ENCODE results near the gene IRF3. TPM values are rescaled to one million over a fixed set of nuclear protein-coding genes. Genes with fewer than 3 reads are reported as not detected.

IRF3 gene
- total RNA-seq, 4 donors from 2014 or later = 38.8 to 61.7 (median 56.7) TPM

DNA sequence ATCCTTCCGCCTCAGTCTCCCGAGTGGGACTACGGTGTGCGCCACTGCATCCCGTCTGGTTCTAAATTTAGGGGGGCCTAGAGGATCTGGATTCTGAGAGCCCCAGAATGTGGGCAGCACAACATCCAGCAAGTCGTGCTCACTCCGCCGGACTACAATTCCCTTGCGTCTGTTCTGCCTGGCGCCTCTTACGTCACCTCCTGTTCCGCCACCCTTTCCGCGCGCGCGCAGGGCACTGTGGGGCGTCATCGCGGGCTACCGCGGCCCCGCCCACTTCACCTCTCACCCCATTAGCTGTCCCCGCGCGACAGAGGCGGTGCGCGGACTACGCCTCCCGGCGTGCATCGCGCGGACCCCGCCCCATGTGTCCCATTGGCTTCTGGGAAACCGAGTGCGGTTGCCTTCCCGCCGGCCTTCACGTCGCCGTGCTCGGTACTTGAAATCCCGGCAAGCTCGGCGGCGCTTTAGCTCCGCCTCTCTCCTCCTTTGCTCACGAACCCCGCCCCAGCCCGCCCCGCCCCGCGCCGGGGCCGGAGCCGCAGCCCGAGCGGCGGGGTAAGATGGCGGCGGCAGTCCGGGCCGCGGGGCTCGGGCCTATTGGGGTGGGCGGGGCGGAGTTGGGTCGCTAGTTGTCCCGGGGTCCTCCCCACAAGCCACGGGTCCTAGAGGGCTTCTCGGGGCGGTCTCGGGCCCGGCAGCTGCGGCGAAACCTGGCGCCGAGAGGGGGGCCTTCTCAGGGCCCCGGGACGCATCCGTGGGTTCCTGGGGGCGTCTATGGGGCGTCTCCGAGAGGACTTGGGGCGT, 23.8 kb downstream of the IRF3 start, which contains the start of gene SCAF1:
Gene SCAF1, plus strand, starts transcription at position 522 of the 804 bp plus-strand sequence. CDS start 2,818 bp downstream, outside the sequence.
- TF ChIP-seq, protein P1, sequence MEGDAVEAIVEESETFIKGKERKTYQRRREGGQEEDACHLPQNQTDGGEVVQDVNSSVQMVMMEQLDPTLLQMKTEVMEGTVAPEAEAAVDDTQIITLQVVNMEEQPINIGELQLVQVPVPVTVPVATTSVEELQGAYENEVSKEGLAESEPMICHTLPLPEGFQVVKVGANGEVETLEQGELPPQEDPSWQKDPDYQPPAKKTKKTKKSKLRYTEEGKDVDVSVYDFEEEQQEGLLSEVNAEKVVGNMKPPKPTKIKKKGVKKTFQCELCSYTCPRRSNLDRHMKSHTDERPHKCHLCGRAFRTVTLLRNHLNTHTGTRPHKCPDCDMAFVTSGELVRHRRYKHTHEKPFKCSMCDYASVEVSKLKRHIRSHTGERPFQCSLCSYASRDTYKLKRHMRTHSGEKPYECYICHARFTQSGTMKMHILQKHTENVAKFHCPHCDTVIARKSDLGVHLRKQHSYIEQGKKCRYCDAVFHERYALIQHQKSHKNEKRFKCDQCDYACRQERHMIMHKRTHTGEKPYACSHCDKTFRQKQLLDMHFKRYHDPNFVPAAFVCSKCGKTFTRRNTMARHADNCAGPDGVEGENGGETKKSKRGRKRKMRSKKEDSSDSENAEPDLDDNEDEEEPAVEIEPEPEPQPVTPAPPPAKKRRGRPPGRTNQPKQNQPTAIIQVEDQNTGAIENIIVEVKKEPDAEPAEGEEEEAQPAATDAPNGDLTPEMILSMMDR (IDR thresholded peaks at IDR 0.05) = peak in 1 of 3 experiments; percentile 20
- TF ChIP-seq EP300 (IDR thresholded peaks at IDR 0.05) (peak; percentile 52), POLR2AphosphoS5 (IDR thresholded peaks at IDR 0.05) (peak; percentile 100), POLR2A (IDR thresholded peaks at IDR 0.05; ENCODE audit: low read depth) (peak; percentile 94)
- Histone ChIP-seq H3K27me3 (no peaks in the 10 kb centered on the region), H3K27ac (replicated peaks in 1 of 4) (peak within 1 kb of the TSS; percentile 98 to 100 (median 98)), H3K9me3 (no peaks in the 10 kb centered on the region), H3K4me3 (peak within 1 kb of the TSS; percentile 69 to 97 (median 83)), H3K4me1 (peaks cover 46 to 73% (median 69%) of the 10 kb centered on the region in 4 donors), H3K36me3 (peaks cover 7 to 26% (median 23%) of the 10 kb centered on the region in 4 donors)
- peak; percentile 100 for DNase-seq (ENCODE audit: extremely low spot score)
- intact Hi-C loops (cut with DNase I) = loop anchor here (2.0 to 5.0 kb wide), 2 partner anchors 23 to 35 kb away; partner anchors contain the start of genes BCL2L12, IRF3 and PRMT1
- whole genome bisulfite sequencing = 2% methylated on average over 36 of the region's 87 CpGs

DNA sequence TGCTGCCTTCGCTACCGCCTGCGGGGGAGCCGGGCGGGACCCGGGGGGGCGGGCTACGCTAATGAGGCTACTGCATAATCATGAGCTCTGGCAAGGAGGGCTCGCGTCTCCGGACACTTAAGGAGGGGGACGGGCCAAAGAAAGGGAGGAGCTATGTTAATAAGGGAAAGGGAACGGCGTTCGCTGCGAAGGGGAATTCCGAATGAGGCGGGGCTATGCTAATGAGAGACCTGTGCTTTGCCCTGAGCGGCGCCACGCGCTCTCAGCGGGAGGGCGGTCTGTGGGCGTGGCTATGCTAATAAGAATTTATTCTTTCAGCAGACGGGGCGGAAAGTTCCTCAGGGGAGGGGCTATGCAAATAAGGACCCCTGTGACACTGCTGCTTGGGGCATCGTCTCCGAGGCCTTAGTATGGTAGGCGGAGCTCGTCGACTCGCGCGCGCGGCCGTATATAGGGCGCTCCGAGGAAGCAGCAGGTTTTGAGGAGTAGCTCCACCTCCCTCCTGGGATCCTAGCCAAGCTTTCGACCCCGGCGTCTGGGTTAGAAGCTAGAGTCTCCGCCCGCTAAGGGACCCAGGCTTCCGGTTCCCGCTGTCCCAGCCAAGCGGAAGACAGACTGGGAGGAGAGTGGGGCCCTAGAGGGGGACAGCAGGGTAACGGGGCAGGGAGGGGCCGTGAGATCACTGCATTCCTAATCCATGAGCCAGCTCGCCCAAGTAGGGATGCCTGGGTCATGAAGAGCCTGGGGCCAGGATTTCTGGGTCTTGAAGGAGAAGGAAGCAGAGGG, 25.4 kb downstream of the IRF3 start, which contains the start of gene RRAS:
Gene RRAS, minus strand, starts transcription at position 31 of the 786 bp plus-strand sequence. CDS start 45 bp downstream, outside the sequence.
- intact Hi-C loops (cut with DNase I) = loop anchor here (5.0 kb wide), 1 partner anchor 37 kb away; the partner anchor contains the start of gene PRMT1
- peak within 1 kb of the TSS; percentile 69 to 97 (median 83) for H3K4me3 ChIP-seq
- H3K36me3 ChIP-seq = peaks cover 0 to 26% (median 23%) of the 10 kb centered on the region in 4 donors
- 0% methylated on average over 26 of the region's 51 CpGs for whole genome bisulfite sequencing
- H3K4me1 ChIP-seq = peaks cover 59 to 80% (median 79%) of the 10 kb centered on the region in 4 donors
- H3K27me3 ChIP-seq = no peaks in the 10 kb centered on the region
- H3K9me3 ChIP-seq = no peaks in the 10 kb centered on the region
- DNase-seq (ENCODE audit: extremely low spot score) = peak; percentile 100
- peak within 1 kb of the TSS; percentile 98 to 100 (median 98) for H3K27ac ChIP-seq (replicated peaks in 1 of 4)
- TF ChIP-seq, protein P1 (IDR thresholded peaks at IDR 0.05) = no peak
- TF ChIP-seq EP300 (IDR thresholded peaks at IDR 0.05) = peak; percentile 53
- TF ChIP-seq POLR2AphosphoS5 (IDR thresholded peaks at IDR 0.05) = peak; percentile 95 to 99
- TF ChIP-seq POLR2A (IDR thresholded peaks at IDR 0.05; ENCODE audit: low read depth) = no peak

DNA sequence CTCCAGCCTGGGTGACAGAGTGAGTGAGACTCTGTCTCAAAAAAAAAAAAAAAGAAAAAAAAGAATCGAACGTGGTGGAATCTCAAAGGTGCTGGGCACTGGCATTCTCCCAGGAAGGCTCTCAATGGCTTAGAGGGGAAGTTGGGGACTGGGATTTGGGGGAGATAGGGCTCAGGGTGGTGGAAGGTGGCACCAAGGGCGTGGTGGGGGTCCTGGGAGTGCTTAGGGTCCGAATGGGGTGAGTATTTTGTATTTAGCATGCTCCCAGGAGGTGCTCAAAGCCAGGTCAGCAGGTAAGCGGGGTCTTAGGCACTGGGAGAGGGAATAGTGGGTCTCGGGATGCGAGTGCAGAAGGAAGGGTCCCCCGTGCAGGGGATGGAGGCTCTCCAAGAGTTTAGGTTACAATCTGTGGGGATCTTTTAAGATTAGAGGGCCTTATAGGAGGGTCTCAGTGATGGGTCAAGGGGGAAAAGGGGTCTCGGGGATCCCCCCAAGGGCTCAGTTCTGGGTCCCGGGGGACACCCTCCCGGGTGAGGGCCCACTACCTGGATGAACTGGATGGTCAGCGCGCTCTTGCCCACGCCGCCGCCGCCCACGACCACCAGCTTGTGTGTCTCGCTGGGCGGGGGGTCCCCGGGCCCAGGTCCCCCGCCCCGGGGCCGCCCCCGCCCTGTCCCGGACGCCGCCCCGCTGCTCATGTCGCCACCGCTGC, 26.1 kb downstream of the IRF3 start:
- no peak for DNase-seq (ENCODE audit: extremely low spot score)
- peaks cover 4 to 26% (median 25%) of the 10 kb centered on the region in 4 donors for H3K36me3 ChIP-seq
- H3K9me3 ChIP-seq = no peaks in the 10 kb centered on the region
- intact Hi-C loops (cut with DNase I) = loop anchor here (2.0 to 5.0 kb wide), 2 partner anchors 38 to 47 kb away; partner anchors contain the start of gene PRMT1
- TF ChIP-seq EP300 (IDR thresholded peaks at IDR 0.05) = no peak
- TF ChIP-seq POLR2A (IDR thresholded peaks at IDR 0.05; ENCODE audit: low read depth) = peak; percentile 54
- TF ChIP-seq, protein P1 (IDR thresholded peaks at IDR 0.05) = no peak
- no peak for TF ChIP-seq POLR2AphosphoS5 (IDR thresholded peaks at IDR 0.05)
- H3K27ac ChIP-seq (replicated peaks in 1 of 4) = peak overlapping the region; percentile 98 to 100 (median 98)
- 5% methylated on average over 12 of the region's 31 CpGs for WGBS
- peak overlapping the region; percentile 69 to 97 (median 76) for H3K4me3 ChIP-seq
- peaks cover 58 to 77% (median 73%) of the 10 kb centered on the region in 4 donors for H3K4me1 ChIP-seq
- H3K27me3 ChIP-seq = no peaks in the 10 kb centered on the region

Data from esophagus muscularis mucosa (tissue), 4 donors.